Measurements from ENCODE around the gene CAMK1D.
"Not testable (repeated sequence)": the region's sequence is repeated elsewhere in the genome, so short reads cannot be mapped to it uniquely, and the experiment has no call there.

CAMK1D gene

DNA sequence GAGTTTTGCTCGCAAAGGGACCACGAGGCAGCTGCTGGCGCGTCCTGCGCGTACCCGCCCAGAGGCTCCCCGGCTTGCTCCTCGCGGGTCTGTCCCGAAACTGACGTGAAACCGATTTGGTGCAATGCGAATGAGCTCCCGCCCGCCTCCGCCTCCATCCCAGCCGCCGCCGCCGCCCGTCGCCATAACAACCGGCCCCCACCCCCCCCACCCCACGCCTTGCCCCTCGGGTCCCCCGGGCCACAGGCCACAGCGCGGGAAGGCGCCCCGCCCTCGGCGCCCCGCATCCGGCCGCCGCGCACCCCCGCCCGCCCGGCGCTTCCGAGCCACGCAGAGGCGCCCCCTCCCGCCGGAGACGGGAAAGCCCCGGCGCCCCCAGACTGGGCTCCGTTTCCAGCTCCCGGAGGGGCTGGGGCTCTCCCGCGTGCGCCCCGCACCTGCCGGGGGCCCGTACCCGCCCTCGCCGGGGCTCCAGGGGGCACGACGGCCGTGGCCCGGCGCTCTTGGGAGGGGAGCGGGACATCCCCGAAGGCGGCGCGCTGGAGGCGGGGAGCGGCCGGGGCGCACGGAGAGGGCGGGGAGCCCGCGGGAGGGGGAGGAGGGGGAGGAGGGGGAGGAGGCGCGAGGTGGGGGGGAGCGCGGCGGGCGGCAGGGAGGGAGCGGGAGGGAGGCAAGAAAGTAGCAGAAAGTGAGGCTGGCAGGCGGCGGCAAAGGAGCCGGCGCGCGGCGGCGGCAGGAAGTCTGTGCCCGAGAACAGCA lies at the start of gene CAMK1D:
CAMK1D (plus strand) TSS at position 678 of the 759 bp plus-strand sequence.
- Histone ChIP-seq H3K4me2 (peak within 1 kb of the TSS; percentile 95), H3K9me3 (no peaks in the 10 kb centered on the region), H3K27ac (peak within 1 kb of the TSS; percentile 90), H3K27me3 (no peaks in the 10 kb centered on the region), H4K20me1 (peaks cover 32% of the 10 kb centered on the region), H3K36me3 (no peaks in the 10 kb centered on the region), H3K4me3 (peak within 1 kb of the TSS; percentile 95), H3K4me1 (peaks cover 38% of the 10 kb centered on the region), H3K9ac (peak within 1 kb of the TSS; percentile 91)
- no peak for TF ChIP-seq Cebpa-rat (IDR thresholded peaks at IDR 0.05)

GRCh38 chr10:12301036-12301435 lies 48.3 kb upstream of the CAMK1D start:
- H4K20me1 ChIP-seq, H3K27me3 ChIP-seq, H3K4me3 ChIP-seq, H3K9me3 ChIP-seq, H3K36me3 ChIP-seq, H3K4me1 ChIP-seq, H3K9ac ChIP-seq, H3K4me2 ChIP-seq, H3K27ac ChIP-seq: not testable (repeated sequence)

DNA sequence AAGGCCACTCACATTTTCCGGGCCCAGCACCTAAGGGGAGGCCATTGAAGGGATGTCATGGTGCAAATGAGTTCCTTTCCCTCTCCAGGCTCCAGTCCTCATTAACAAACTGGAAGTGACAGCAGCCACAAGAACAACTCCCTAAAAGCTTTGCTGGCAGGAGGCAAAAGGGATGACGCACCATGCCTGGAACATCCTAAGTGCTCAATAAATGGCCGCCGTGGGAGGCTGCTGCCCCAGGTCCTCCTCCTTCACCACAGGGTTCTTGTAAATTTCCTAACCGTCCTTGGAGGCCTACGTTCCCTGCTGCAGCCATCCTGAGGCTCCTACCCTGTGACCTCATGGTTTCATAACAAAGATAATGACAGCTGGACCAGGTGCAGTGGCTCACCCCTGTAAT lies 41.3 kb upstream of the CAMK1D start:
- H3K9ac ChIP-seq = no peak overlapping the region
- no peaks in the 10 kb centered on the region for H4K20me1 ChIP-seq
- no peaks in the 10 kb centered on the region for H3K27me3 ChIP-seq
- no peaks in the 10 kb centered on the region for H3K4me1 ChIP-seq
- no peaks in the 10 kb centered on the region for H3K36me3 ChIP-seq
- no peak overlapping the region for H3K4me3 ChIP-seq
- H3K4me2 ChIP-seq = no peak overlapping the region
- peaks cover 16% of the 10 kb centered on the region; the same call in 1 of the 2 replicates for H3K9me3 ChIP-seq
- TF ChIP-seq Cebpa-rat (IDR thresholded peaks at IDR 0.05) = no peak
- no peak overlapping the region for H3K27ac ChIP-seq

- H3K27me3 ChIP-seq = no peaks in the 10 kb centered on the region
- no peak overlapping the region for H3K4me3 ChIP-seq
- no peaks in the 10 kb centered on the region for H3K36me3 ChIP-seq
- peaks cover 16% of the 10 kb centered on the region; the same call in 1 of the 2 replicates for H3K9me3 ChIP-seq
- H4K20me1 ChIP-seq = no peaks in the 10 kb centered on the region
- no peak overlapping the region for H3K4me2 ChIP-seq
- no peak overlapping the region for H3K27ac ChIP-seq
- H3K9ac ChIP-seq = no peak overlapping the region
- H3K4me1 ChIP-seq = no peaks in the 10 kb centered on the region
- no peak for TF ChIP-seq Cebpa-rat (IDR thresholded peaks at IDR 0.05)
These were observed 40.5 kb upstream of the CAMK1D start for GRCh38 chr10:12308736-12309375.

- H3K4me2 ChIP-seq, H4K20me1 ChIP-seq, H3K36me3 ChIP-seq, H3K4me1 ChIP-seq, H3K27ac ChIP-seq, H3K27me3 ChIP-seq, H3K4me3 ChIP-seq, H3K9ac ChIP-seq: not testable (repeated sequence)
- peaks cover 16% of the 10 kb centered on the region; the same call in 1 of the 2 replicates for H3K9me3 ChIP-seq
These were observed 39.6 kb upstream of the CAMK1D start for GRCh38 chr10:12309783-12310182.

DNA sequence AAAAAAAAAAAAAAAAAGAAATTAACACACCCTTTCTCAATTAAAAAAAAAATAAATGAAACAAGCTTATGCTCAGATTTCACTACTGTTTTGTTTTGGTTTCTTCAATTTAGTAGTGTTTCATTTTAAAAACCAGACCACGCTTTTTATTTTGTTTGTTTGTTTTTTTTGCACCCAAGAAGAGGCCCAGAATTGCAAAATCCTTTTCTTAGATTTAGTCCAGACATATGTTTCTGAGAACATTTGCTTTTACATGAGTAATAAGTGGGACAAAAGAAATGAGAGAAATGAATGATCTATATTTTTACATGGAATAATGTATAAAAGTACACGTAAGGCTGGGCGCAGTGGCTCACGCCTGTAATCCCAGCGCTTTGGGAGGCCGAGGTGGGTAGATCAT lies 34.5 kb upstream of the CAMK1D start:
- H4K20me1 ChIP-seq = no peaks in the 10 kb centered on the region
- no peak for TF ChIP-seq Cebpa-rat (IDR thresholded peaks at IDR 0.05)
- H3K9me3 ChIP-seq = peaks cover 10% of the 10 kb centered on the region; the same call in 1 of the 2 replicates
- H3K36me3 ChIP-seq = no peaks in the 10 kb centered on the region
- no peak overlapping the region for H3K9ac ChIP-seq
- H3K27me3 ChIP-seq = no peaks in the 10 kb centered on the region
- H3K4me2 ChIP-seq = no peak overlapping the region
- H3K4me1 ChIP-seq = no peaks in the 10 kb centered on the region
- H3K27ac ChIP-seq = no peak overlapping the region
- H3K4me3 ChIP-seq = no peak overlapping the region

GRCh38 chr10:12319076-12319475 lies 30.3 kb upstream of the CAMK1D start:
- TF ChIP-seq Cebpa-rat (IDR thresholded peaks at IDR 0.05) = no peak
- H3K9ac ChIP-seq = no peak overlapping the region
- H3K9me3 ChIP-seq = no peaks in the 10 kb centered on the region
- H3K4me1 ChIP-seq = no peaks in the 10 kb centered on the region
- no peak overlapping the region for H3K4me2 ChIP-seq
- no peaks in the 10 kb centered on the region for H3K36me3 ChIP-seq
- no peaks in the 10 kb centered on the region for H3K27me3 ChIP-seq
- no peak overlapping the region for H3K27ac ChIP-seq
- H3K4me3 ChIP-seq = no peak overlapping the region
- H4K20me1 ChIP-seq = no peaks in the 10 kb centered on the region

DNA sequence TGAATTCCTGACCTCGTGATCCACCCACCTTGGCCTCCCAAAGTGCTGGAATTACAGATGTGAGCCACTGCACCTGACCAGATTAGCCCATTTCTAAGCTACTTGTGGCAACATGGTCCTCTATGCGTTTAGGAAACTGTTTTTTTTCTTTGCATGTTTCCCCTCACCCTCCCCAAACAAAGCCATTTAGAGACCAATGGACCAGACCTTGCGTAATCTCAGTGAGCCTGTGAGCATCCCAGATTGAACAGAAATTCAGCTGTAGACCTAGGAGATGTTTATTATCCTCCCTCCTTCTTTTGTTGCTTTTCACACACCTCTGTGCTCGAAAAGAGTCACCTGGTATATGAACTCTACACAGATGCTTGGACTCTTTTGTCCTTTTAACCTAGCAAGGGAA lies 28.5 kb upstream of the CAMK1D start:
- no peak overlapping the region for H3K4me2 ChIP-seq
- no peak overlapping the region for H3K27ac ChIP-seq
- no peaks in the 10 kb centered on the region for H4K20me1 ChIP-seq
- no peaks in the 10 kb centered on the region for H3K27me3 ChIP-seq
- no peak overlapping the region for H3K9ac ChIP-seq
- H3K4me3 ChIP-seq = no peak overlapping the region
- no peaks in the 10 kb centered on the region for H3K36me3 ChIP-seq
- H3K4me1 ChIP-seq = peaks cover 10% of the 10 kb centered on the region; the same call in 1 of the 2 replicates
- H3K9me3 ChIP-seq = no peaks in the 10 kb centered on the region
- TF ChIP-seq Cebpa-rat (IDR thresholded peaks at IDR 0.05) = no peak

DNA sequence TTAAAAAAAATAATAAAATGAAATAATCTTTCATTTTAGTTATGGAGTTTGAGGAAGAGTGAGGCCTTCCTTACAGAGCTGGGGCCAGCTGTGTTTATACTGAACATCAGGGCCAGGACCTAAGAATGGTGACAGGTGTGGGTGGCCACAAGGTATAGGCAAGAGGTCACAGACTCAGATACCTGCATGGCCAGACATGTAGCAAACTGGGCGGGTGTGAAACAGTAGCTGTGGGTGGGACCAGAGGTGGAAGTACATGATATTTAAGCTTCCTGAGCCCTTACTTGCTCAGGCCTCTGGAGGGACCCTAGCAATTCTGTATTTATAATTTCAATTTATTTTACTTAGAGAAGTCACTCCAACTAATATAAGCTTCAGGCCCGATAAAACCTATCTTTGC lies 27.7 kb upstream of the CAMK1D start:
- Histone ChIP-seq H3K4me1 (peaks cover 17% of the 10 kb centered on the region), H3K4me3 (no peak overlapping the region), H3K4me2 (no peak overlapping the region), H3K27ac (no peak overlapping the region), H3K36me3 (no peaks in the 10 kb centered on the region), H3K9ac (no peak overlapping the region), H3K9me3 (no peaks in the 10 kb centered on the region), H3K27me3 (no peaks in the 10 kb centered on the region), H4K20me1 (no peaks in the 10 kb centered on the region)
- no peak for TF ChIP-seq Cebpa-rat (IDR thresholded peaks at IDR 0.05)

DNA sequence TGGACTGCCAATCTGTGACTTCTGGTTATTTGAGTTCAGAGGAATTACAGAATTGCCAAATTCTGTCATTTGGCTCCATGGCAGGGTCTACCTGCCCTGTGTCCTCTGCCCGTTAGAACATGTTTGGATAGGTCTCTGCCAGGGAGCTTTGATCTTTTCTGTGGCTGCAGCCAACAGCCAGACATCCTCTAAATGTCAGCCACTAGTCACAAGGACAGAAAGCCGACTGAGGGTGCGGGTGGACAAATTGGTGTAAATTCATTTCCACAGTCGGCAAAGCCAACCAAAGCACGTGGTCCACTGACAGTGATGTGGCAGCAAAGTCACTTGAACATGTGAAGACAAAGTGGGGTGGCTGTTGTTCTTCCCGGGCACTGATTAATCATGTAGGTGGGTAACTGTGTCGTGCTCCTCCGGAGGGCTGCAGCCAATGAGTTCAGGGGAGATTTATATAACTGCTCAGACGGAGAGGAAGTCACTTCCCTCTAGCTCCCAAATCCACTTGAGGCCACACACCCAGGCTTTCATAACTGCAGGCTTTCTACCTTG lies 26.7 kb upstream of the CAMK1D start:
- H3K9ac ChIP-seq = no peak overlapping the region

More for the DNA sequence above, 26.7 kb upstream of the CAMK1D start:
- TF ChIP-seq Cebpa-rat (IDR thresholded peaks at IDR 0.05) = no peak
- H3K36me3 ChIP-seq = no peaks in the 10 kb centered on the region
- no peaks in the 10 kb centered on the region for H4K20me1 ChIP-seq
- H3K4me2 ChIP-seq = no peak overlapping the region
- H3K27me3 ChIP-seq = no peaks in the 10 kb centered on the region
- H3K4me1 ChIP-seq = peaks cover 23% of the 10 kb centered on the region
- no peaks in the 10 kb centered on the region for H3K9me3 ChIP-seq
- no peak overlapping the region for H3K27ac ChIP-seq
- no peak overlapping the region for H3K4me3 ChIP-seq
